Skin epidermis (tissue), 12 donors: ENCODE data around the gene NCOA6.

ENCODE experiments used
- H3K27ac ChIP-seq, 21 experiments: fragments of 200-600 bp; sonication (generic) in 11 of 21; one replicate each; pipeline ENCODE4 v1.5.0; 2020; ENCODE audit warnings: mild to moderate bottlenecking in 3 of 21, inconsistent platforms in 2 of 21, moderate library complexity in 2 of 21
- H3K4me3 ChIP-seq, 7 experiments: fragments of 200-600 bp; sonication (generic) in 2 of 7; one replicate each; pipeline ENCODE4 v1.5.0; 2020; ENCODE audit warnings: inconsistent platforms in 2 of 7, mild to moderate bottlenecking in 2 of 7, moderate library complexity in 1 of 7

Gene NCOA6

DNA sequence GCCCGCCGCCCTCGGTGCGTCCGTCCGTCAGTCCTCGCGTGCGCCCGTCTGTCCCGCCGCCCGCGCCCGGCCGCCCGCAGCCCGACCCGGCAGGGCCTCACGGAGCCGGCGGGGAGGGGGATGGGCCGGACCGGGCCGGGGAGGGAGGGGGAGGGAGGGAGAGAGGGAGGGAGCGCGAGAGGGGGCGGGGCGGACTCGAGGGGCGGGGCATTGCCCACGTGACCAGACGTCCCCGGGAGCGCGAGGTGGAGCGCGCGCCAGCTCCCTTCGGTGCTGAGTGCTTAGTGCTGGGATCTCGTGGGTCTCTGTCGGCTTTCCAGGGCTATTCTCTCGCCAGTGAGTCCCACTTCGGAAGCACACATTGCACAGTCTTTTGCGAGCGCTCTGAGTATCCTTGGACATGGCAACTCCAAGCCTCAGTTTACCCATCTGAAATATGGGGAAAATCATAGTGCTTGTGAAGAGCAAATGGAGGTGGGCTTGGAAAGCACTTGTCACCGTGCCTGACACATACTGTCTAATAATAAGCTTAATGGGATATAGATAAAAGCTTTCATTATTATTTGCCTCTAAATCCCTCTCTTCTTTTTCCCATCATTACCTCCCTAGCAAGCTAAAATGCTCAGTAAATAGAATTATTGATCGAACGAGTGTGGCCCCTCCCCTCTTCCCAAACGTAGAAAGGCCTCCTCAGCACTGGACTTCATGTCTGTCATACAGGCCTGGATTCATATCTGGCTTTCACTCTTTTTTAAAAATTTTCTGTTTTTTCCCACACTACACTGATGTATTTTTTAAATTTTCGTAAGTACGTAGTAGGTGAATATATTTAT, at the start of gene NCOA6:
Gene NCOA6 (minus strand): TSS at position 122 of the 833 bp plus-strand sequence. CDS start 43,296 bp downstream, outside the sequence.
- H3K4me3 ChIP-seq: peak within 1 kb of the TSS; percentile 68 to 96 (median 90)

DNA sequence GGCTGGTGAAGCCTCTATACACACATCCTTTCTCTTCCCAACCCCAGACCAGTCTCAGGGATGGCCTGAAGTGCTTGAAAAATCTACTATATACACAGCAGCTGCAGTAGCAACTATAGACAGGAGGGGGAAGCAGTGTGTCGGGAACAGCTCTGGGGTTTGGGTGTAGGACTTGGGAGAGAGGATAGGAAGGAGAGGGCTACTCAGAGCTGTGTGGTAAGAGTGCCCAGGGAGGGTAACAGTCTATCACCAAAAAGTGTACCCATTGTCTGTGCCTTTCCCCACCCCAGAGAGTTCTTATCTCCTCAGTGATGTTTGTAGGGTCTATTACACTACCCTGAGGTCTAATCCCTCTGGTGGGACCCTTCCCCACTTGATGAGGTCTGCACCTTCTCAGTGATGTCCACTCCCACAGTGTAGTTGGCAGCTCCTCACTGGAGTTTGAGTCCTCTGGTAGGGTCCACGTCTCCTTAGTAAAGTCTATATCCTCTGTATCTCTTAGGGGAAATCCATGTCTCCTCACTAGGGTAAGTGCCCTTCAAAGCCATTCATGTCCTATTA, 48.7 kb upstream of the NCOA6 start:
- H3K27ac ChIP-seq: peak overlapping the region in 8 of 21 experiments; percentile 4 to 82 (median 53)
- H3K4me3 ChIP-seq: no peak overlapping the region

More for the DNA sequence above, at the start of gene NCOA6:
- H3K27ac ChIP-seq: peak within 1 kb of the TSS; percentile 76 to 98 (median 95)

DNA sequence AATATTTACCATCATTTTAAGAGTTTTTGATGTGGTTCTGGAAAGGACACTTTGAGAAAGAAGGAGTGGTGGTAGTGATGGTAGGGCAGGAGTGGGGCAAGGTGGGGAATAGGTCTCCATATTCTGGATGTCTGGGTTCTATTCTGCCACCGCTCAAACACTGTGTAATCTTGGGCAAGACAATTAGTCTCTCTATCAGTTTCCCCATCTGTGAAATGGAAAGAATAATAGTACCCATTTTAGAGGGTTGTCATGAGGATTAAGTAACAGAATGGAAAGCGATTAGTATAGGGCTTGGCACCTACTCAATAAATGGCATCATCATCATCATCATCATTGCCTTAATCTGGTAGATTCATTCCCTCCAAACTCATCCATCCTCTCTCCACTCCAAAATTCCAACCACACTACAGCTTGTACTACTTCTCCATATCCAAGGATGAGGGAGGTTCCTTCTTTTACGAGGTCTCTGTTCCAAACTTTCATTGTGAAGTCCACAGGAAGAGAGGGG, 48.2 kb upstream of the NCOA6 start:
- H3K27ac ChIP-seq: no peak overlapping the region

DNA sequence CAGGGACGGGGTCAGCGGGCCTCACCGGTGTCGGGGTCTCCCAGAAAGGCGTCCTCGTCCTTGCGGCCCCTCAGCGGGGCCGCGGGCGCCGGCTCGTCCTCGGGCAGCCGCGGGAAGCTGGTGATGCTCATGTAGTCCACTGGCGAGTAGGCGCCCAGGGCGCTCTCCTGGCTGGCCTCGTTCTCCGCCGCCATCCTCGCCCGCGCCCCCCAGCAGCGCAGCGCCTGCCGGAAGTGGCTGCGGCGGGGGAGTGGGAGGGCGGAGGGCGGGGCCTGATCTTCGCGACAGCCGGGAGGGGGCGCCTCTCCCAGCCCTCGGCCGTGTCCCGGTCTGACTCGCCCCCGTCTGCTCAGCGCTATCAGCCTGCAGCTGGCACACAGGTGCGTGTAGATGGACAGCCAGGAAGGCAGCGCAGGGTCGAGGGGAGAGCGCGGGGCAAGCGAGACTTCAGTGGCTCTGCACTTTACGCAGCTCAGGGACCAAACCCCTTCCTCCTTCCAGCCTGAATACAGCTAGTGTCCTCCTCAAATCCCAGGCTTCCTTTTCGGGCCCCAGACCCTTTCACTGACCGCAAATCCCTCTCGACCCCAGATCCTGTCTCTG, 47.3 kb upstream of the NCOA6 start, which contains the start of gene GGT7:
Gene GGT7 (minus strand): TSS at position 235 of the 603 bp plus-strand sequence. CDS start 41 bp downstream, at position 194.
- Histone ChIP-seq H3K4me3 (peak within 1 kb of the TSS; percentile 41 to 69 (median 51)), H3K27ac (peak within 1 kb of the TSS in 15 of 21 experiments; percentile 2 to 82 (median 58))

More for the DNA sequence above, 48.2 kb upstream of the NCOA6 start:
- H3K4me3 ChIP-seq: no peak overlapping the region

DNA sequence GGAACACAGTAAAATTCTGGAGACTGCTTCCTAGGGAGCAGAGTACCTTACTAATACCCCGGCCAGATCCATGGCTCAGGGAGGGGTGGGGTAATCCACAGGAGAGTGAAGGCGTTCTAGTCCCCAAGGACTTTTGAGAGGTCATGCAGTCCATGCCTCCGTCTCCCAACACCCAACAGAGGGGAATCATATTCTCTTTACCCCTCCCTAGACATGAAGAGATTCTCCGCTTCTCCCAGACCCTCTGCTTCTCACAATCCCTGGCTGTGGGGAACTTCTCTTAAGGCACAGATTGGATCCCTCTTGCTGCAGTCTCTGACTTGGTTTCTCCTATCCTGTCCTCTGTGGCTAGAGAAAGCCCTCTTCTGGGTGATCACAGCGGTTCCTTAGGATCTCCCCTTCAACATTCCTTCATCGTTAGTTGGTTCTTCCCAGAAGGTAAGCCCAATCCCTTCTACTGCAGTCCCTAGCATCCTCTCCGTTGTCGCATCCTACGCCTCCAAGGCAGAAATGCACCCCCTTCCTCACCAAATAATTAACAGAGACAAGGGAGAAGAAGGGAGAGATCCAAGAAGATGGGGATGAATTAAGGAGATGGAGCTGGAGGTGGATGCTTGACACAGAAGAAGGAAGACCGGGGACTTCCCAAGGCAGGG, 46.6 kb upstream of the NCOA6 start:
- H3K4me3 ChIP-seq: peak overlapping the region; percentile 41 to 69 (median 51)
- peak overlapping the region in 14 of 21 experiments; percentile 3 to 82 (median 59) for H3K27ac ChIP-seq

DNA sequence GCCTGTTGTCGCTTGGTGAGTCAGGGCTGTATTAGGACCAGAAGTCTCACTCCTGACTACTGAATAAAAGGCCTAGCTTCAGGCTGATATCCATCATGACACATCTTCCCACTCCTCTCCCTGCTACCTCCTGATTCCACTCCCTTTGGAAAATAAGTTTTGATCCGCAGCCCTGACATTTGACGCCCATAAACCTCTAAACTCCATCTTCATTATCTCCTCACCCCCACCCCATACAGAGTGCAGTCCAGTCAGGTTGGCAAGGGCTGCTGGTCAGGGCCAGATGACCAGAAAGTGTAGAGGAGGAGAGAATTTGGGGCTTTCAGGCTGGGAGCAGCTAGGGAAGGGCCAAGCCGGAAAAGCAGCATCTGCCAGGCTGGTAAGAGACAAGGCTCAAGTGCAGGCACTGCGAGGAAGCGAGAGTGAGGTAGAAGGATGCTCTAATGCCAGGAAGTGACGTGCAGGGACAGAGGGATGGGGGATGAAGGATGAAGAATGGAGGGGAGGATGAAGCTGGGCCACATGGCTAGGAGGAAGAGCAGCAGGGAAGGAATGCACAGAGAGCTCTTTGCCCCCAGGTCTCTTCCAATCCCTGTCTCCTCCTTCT, 46.0 kb upstream of the NCOA6 start:
- H3K27ac ChIP-seq: peak overlapping the region in 2 of 21 experiments; percentile 21 to 82
- peak overlapping the region in 1 of 7 experiments; percentile 65 for H3K4me3 ChIP-seq

DNA sequence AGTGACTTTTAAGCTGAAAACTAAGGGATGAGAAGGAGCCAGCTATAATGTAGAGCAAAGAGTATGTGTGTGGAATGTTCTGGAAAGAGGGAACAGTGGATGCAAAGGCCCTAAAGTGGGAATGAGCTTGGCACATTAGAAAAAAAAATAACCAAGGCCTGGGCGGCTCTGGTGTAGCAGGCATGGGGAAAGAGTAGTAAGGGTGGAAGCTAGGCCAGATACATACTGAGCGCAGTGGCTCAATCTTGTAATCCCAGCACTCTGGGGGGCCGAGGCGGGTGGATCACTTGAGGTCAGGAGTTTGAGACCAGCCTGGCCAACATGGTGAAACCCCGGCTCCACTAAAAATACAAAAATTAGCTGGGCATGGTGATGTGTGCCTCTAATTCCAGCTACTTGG, 38.8 kb upstream of the NCOA6 start:
- Histone ChIP-seq H3K27ac (no peak overlapping the region), H3K4me3 (no peak overlapping the region)

DNA sequence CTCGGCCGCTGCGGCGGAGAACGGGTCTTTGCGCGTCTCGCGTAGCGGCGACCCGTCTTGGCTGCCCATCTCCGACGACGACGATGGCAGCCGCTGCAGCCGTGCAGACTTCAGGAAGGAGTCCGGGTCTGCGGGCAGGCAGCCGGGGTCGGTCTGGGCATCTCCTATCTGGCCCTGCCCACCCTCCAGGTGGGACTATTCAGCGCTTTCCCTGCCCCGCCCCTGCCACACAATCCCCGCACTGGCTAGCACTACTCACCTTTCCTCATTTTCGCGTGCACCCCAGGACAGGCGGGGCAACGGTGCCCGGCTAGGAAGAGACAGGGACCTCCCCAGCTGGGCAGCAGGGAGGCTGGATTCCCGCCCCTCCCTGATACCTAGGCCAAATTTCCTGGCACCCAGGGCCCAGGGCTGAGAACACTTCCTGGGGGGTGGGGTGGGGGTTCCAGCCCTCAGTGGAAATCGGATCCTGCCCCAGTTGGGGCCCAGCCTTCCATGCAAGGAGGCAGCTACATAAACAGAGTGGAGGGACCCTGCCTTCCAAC, 38.0 kb upstream of the NCOA6 start:
- Histone ChIP-seq H3K4me3 (no peak overlapping the region), H3K27ac (no peak overlapping the region)

DNA sequence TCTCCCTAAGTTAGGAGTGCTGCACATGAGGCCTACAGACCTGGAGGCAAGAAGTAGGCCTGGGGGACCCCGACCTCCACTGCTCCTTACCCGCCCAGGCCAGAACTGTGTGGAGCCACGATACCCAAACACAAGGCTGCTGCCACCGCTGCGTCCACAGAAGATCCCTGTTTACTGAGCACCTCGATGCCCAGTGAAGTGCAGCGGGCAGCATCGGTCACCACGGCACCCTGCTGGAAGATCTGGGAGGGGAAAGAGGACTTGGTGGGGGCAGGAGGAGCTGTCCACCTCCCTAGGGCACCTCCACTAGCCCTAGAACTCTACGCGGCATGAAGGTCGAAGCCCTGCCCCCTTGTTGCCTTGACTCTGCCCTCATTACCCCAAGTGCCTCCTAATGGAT, 37.3 kb upstream of the NCOA6 start:
- H3K27ac ChIP-seq: no peak overlapping the region
- H3K4me3 ChIP-seq: no peak overlapping the region

DNA sequence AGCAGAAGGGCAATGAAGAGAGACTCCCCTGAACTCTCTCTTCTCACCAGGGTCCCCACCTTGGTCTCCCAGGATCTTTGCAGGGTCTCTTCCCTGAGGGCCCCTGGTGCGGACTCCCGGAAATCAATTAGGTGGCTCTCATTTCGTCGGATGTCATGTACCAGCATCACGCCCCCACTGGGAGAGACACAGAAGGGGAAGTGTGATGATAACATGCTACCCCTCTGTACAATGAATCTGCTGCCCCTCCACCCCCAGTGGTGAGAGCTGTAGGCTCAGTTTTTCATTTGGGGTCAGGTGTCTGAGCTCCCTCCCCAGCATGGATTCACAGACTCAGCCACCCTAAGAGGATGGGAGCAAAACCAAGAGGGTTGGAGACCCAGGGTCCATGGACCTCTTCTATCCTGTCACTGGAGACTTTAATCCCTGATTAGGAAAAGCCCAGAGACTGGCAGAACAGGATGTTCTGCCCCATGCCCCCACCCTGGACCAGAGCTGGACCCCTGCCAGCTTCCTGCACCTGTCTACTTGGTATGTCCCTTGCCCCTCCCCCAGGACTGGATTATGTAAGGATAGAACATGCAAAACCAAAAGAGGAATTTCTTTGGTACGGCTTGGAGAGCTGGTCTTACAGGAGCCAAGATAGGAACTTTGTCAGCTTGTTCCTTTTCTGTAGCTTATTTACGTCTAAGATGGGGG, 36.1 kb upstream of the NCOA6 start:
- no peak overlapping the region for H3K27ac ChIP-seq

DNA sequence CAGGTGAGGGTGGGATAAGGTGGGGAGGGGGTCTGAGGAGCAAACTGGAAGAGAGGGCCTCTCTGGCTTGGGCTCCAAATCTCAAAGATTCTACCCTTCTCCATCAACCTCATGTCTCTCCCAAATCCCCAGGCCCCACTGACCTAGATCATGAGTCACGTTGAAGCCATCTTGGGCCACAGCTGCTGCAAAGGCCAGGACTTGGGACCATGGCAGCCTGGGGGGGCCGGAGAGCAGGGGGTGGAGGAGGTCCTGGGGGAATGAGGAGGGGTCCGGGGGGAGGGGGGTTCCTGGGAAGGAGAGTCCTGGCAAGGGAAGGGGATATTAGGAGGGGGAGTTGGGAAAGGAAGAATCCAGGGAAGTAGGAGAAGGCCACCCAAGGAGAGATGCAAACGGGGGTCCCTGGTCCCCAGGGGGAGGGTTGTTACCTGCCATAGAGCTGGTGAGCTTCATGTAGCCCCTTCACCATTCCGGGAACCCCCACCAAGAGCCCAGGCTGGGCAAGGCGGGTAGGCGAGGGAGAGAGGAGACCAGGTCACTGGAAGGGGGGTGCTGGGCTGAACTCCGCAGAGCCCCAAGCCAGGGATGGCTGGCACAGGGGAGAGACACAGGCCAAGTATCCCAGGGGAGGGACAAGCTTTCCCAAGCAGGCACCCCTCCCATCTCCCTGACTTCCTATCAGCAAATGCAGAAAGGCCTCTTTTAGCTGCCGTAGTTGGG, 34.5 kb upstream of the NCOA6 start:
- Histone ChIP-seq H3K27ac (no peak overlapping the region), H3K4me3 (no peak overlapping the region)

More for the DNA sequence above, 36.1 kb upstream of the NCOA6 start:
- no peak overlapping the region for H3K4me3 ChIP-seq

DNA sequence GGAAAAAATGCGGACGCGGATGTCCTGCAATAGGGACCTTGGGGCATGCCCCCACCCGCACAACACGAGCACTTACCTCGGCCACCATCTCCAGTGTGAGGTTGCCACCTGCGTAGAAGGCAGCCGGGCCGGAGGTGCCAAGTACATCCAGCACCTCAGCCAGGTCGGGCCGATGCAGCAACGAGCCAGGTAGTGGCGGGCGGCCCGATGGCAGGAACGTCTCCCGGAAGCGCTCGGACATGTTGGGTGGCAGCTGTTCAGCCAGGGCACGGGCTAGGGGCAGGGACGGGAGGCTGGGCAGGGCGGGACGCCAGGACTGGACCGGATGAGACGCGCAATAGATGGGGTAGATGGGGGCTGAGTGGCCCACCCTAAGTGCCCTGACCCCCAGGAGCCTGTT, 33.9 kb upstream of the NCOA6 start:
- H3K4me3 ChIP-seq: no peak overlapping the region
- no peak overlapping the region for H3K27ac ChIP-seq

DNA sequence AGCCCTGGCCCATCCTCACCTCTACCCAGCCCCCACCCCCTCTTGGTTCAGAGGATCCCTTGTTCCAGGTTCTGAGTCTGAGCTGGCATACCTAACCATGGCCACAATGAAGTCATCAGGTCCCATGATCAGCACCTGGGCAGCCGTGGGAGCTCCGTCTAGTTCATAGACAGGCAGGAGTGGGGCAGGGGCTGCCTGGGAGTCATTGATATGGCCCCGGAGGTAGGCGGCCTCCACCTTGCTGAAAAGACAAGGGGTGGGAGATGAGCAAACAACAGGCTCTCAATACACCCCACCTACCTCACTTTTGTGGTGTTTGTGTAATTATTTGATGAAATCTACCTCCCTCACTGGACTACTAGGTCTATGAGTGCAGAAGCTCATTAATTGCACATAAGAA, 26.8 kb upstream of the NCOA6 start:
- no peak overlapping the region for H3K27ac ChIP-seq
- no peak overlapping the region for H3K4me3 ChIP-seq

DNA sequence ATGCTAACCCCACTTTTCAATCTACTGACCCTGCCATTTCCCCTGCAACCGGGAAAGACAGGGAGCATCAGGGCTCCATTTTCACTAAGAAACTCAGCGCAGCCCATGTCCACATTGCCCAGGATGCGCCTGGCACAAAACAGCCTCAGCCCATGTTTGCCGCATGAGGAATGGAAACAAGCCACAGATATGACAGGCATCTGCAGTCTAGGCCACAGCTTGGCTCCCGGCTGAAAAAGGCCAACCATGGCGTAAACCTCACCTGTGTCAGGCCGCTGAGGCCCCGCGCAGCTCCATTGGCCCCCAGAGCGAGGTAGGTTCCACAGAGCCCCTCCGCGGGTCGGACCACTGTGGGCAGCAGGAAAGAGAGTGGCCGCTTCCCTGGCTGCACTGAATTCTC, 25.5 kb upstream of the NCOA6 start:
- Histone ChIP-seq H3K27ac (no peak overlapping the region), H3K4me3 (no peak overlapping the region)

DNA sequence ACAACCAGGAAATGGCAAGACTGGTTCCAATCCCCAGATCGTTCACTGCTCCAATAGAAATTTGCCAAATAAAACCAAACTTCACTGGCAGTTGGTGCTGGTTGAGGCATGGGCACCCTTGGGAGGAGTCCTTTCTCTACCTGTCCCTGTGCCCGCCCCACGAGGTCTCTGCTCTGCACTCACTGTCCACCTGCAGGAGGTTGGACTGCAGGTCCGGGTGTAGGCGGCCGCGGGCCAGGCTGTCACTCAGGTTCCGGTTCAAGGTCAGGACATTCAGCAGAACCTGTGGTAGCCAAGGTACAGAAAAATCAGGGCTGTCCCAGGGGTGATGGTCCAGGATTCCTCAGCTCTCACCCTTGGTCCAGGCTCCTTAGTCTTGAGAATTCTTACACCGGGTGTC, 24.3 kb upstream of the NCOA6 start:
- no peak overlapping the region for H3K4me3 ChIP-seq
- H3K27ac ChIP-seq: no peak overlapping the region

DNA sequence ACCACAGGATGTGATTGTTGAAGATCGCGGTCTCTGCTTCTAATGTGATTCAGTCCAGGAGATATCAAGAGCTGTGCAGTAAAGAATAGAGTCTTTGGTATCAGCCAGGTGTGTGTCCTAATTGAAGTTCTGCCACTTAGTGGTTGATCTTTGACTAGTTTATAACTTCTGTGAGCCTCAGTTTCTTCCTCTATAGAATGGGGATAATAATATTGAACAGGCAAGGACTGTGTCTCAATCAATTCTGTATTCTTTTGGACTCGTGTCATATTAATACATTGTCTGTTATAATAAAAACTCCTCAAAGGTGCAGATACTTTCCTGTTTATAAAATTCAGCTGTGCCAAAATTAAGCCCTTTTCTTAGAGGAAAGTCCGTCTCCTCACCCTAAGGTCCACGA, 23.1 kb upstream of the NCOA6 start:
- no peak overlapping the region for H3K4me3 ChIP-seq

DNA sequence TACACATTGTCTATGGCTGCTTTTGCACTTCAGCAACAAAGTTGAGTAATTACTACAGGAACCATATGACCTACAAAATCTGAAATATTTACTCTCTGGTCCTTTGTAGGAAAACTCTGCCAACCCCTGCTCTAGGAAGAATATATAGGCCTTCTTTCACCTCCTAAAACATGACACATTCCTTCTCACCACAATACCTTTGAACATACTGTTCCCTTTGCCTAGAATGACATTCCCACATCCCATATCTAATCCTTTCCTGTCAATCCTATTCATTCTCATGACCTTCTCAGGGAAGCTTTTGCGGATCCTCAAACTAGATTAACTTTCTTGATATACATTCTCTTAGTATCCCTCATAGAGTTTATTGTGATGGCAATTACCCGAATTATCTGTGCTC, 18.0 kb upstream of the NCOA6 start:
- no peak overlapping the region for H3K27ac ChIP-seq
- no peak overlapping the region for H3K4me3 ChIP-seq

More for the DNA sequence above, 23.1 kb upstream of the NCOA6 start:
- H3K27ac ChIP-seq: no peak overlapping the region

DNA sequence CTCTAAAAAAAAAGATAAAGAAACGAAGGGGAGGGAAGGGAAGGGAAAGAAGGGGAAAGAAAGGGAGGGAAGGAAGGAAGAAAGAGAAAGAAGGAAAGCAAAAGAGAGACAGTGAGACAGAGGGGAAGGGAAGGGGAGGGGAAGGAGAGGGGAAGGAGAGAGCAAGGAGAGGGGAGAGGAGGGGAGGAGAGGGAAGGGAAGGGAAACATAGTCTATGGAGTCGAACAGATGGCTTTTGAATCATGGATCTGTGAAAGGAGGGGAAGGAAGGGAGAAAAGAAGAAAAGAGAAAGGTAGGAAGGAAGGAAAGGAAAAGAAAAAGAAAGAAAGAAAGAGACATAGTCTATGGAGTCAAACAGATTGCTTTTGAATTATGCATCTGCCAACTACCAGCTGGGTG, 16.7 kb upstream of the NCOA6 start:
- Histone ChIP-seq H3K27ac (no peak overlapping the region), H3K4me3 (no peak overlapping the region)
